ENCODE results near the gene NAXD. TPM values are rescaled to one million over a fixed set of nuclear protein-coding genes. Genes with fewer than 3 reads are reported as not detected.
"Not testable (repeated sequence)": the region's sequence is repeated elsewhere in the genome, so short reads cannot be mapped to it uniquely, and the experiment has no call there.

Gene NAXD
- total RNA-seq, 4 donors from 2014 or later = 14.5 to 25.2 (median 17.4) TPM

DNA sequence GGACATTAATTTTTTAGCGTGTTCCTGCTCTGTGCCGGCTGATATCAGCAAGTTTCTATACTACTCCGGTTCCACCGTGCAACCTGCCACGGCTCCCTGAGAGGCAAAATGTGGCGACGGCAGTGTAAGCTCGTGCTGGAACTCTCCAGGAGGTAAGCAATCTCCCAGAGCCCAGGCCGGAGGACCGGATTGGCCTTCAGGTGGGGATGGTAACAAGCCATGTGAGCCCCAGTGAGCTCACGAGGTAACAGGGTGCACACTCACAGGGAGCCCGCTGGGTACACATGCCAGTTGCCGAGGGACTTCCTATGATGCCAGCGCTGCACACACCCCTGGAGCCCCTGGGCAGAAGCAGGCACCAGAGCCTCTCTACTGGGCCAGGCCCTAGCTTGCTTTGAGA is 38.5 kb downstream of the NAXD start:
- 92 to 94% methylated on average over 5 to 12 of the region's 14 CpGs for WGBS, 2 donors
- no peak for DNase-seq
- Histone ChIP-seq H3K36me3 (peaks cover 2 to 88% (median 4%) of the 10 kb centered on the region in 3 donors), H3K27ac (no peak overlapping the region), H3K4me1 (no peaks in the 10 kb centered on the region), H3K27me3 (no peaks in the 10 kb centered on the region), H3K9me3 (no peaks in the 10 kb centered on the region), H3K4me3 (no peak overlapping the region)
- TF ChIP-seq, protein P1, sequence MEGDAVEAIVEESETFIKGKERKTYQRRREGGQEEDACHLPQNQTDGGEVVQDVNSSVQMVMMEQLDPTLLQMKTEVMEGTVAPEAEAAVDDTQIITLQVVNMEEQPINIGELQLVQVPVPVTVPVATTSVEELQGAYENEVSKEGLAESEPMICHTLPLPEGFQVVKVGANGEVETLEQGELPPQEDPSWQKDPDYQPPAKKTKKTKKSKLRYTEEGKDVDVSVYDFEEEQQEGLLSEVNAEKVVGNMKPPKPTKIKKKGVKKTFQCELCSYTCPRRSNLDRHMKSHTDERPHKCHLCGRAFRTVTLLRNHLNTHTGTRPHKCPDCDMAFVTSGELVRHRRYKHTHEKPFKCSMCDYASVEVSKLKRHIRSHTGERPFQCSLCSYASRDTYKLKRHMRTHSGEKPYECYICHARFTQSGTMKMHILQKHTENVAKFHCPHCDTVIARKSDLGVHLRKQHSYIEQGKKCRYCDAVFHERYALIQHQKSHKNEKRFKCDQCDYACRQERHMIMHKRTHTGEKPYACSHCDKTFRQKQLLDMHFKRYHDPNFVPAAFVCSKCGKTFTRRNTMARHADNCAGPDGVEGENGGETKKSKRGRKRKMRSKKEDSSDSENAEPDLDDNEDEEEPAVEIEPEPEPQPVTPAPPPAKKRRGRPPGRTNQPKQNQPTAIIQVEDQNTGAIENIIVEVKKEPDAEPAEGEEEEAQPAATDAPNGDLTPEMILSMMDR (IDR thresholded peaks at IDR 0.05) = no peak
- TF ChIP-seq POLR2A (IDR thresholded peaks at IDR 0.05) = no peak
- intact Hi-C loops (cut with DNase I) = no loop called here

DNA sequence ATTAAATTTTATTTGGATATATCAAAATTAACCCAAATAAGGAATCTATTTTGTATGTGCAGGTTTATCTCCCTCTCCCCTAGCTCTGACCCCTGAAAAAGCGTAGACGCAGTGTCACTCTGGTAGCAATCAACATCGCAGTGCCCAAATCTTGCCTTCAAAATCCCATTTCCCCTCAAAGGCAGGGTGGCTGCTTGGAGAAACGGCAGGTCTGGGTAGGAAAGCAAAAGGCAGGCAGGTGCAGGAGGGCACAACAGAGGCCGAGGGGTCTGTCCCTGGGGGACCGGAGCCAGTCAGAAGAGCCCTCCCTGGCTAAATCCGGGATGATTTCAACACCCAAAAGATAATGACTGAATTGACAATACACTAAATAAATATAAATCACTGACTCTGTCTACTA is 41.9 kb downstream of the NAXD start:
- no peaks in the 10 kb centered on the region for H3K9me3 ChIP-seq
- no peak overlapping the region for H3K27ac ChIP-seq
- intact Hi-C loops (cut with DNase I) = no loop called here
- H3K36me3 ChIP-seq = peaks cover 0 to 86% (median 0%) of the 10 kb centered on the region in 3 donors
- DNase-seq = no peak
- H3K27me3 ChIP-seq = no peaks in the 10 kb centered on the region
- WGBS, 2 donors = 90 to 95% methylated on average over 7 of the region's 7 CpGs
- H3K4me3 ChIP-seq = no peak overlapping the region
- H3K4me1 ChIP-seq = no peaks in the 10 kb centered on the region
- TF ChIP-seq, protein P1 (IDR thresholded peaks at IDR 0.05) = no peak
- no peak for TF ChIP-seq POLR2A (IDR thresholded peaks at IDR 0.05)

DNA sequence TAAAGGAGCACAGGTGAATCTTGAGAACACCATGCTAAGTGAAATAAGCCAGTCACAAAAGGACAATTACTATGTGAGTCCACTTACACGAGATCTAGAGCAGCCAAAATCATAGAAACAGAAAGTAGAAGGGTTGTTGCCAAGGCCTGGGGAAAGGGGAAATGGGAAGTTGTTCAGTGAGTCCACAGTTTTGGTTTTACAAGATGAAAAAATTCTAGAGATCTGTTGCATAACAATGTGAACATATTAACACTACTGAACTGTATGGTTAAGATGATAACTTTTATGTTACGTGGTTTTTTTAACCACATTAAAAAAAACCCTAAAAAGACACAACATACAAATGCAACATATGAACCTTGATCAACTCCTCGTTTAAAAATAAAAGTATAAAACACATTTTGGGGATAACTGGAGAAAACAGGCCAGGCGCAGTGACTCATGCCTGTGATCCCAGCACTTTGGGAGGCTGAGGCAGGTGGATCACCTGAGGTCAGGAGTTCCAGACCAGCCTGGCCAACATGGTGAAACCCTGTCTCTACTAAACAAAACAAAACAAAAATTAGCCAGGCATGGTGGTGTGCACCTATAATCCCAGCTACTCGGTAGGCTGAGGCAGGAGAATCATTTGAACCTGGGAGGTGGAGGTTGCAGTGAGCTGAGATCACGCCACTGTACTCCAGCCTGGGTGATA is 43.0 kb downstream of the NAXD start:
- H3K27ac ChIP-seq; intact Hi-C loops (cut with DNase I); H3K9me3 ChIP-seq; H3K4me3 ChIP-seq; H3K27me3 ChIP-seq; DNase-seq; H3K4me1 ChIP-seq: not testable (repeated sequence)
- peaks cover 0 to 86% (median 11%) of the 10 kb centered on the region in 3 donors for H3K36me3 ChIP-seq
- WGBS, 2 donors = 65 to 70% methylated on average over 6 of the region's 6 CpGs

DNA sequence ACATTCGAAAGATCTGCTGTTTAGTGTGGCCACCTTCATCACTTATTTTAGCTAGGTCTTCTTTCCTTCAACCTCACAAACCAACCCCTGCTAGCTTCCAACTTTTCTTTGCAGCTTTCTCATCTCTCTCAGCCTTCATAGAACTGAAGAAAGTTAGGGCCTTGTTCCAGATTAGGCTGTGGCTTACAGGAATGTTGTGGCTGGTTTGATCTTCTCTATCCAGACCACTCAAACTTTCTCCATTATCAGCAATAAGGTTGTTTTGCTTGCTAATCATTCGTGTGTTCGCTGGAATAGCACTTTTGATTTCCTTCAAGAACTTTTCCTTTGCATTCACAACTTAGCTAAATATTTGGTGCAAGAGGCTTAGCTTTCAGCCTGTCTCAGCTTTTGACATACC is 45.9 kb downstream of the NAXD start:
- Histone ChIP-seq H3K27ac (no peak overlapping the region), H3K36me3 (peaks cover 2 to 88% (median 14%) of the 10 kb centered on the region in 3 donors), H3K9me3 (no peaks in the 10 kb centered on the region), H3K27me3 (no peaks in the 10 kb centered on the region), H3K4me1 (no peaks in the 10 kb centered on the region), H3K4me3 (no peak overlapping the region)
- no peak for DNase-seq
- TF ChIP-seq, protein P1 (IDR thresholded peaks at IDR 0.05) = no peak
- no peak for TF ChIP-seq POLR2A (IDR thresholded peaks at IDR 0.05)
- intact Hi-C loops (cut with DNase I) = no loop called here
- 95 to 96% methylated on average over 3 of the region's 3 CpGs for WGBS, 2 donors

DNA sequence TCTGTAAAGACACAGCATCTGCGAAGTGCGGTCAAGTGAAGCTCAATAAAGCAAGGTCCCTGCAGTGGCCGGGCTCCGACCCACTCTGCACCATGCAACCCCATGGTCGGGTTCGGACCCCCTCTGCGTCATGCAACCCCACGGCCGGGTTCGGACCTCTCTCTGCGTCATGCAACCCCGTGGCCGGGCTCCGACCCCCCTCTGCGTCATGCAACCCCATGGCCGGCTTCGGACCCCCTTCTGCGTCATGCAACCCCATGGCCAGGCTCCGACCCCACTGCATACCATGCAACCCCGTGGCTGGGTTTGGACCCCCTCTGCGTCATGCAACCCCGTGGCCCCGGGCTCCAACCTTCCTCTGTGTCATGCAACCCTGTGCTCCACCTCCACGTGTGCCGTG is 46.7 kb downstream of the NAXD start:
- Histone ChIP-seq H3K4me1 (no peaks in the 10 kb centered on the region), H3K27ac (no peak overlapping the region), H3K36me3 (peaks cover 4 to 94% (median 20%) of the 10 kb centered on the region in 3 donors), H3K27me3 (no peaks in the 10 kb centered on the region), H3K9me3 (no peaks in the 10 kb centered on the region), H3K4me3 (no peak overlapping the region)
- WGBS, 2 donors = 94 to 96% methylated on average over 17 to 23 of the region's 25 CpGs
- DNase-seq = no peak
- intact Hi-C loops (cut with DNase I) = no loop called here
- TF ChIP-seq POLR2A (IDR thresholded peaks at IDR 0.05) = no peak
- TF ChIP-seq, protein P1 (IDR thresholded peaks at IDR 0.05) = no peak

Measured in esophagus squamous epithelium (tissue), 5 donors.